ENCODE data around the gene COL4A2.

GRCh38 chr13:110301083-110301482, 6.0 kb upstream of the COL4A2 start:
- TF ChIP-seq CTCF (IDR thresholded peaks at IDR 0.05; ENCODE audit: low read length) (no peak), EZH2 (optimal IDR thresholded peaks at IDR 0.05; ENCODE audit: low read depth, low read length) (no peak), EZH2phosphoT487 (IDR thresholded peaks at IDR 0.05; ENCODE audit: low read length) (no peak)

All from MM.1S (cell line).